Muscle layer of colon (tissue), 2 donors: ENCODE results near the gene APP.
A peak's percentile ranks its signal among the peaks of the same experiment; 100 is the strongest.

Experiments used
- H3K27ac ChIP-seq: one replicate; pipeline ENCODE4 v1.7.0; 2013; ENCODE audit warnings: low read depth, mild to moderate bottlenecking, low read length, moderate library complexity
- H3K27me3 ChIP-seq, 2 donors: one replicate each; pipeline ENCODE4 v1.7.0; 2013; ENCODE audit warnings: low read length in 2 of 2, mild to moderate bottlenecking in 2 of 2; ENCODE audit not compliant: insufficient read depth in 2 of 2, control insufficient read depth in 1 of 2
- H3K36me3 ChIP-seq: one replicate; pipeline ENCODE4 v1.7.0; 2013; ENCODE audit warnings: mild to moderate bottlenecking, low read length; ENCODE audit not compliant: insufficient read depth
- H3K4me1 ChIP-seq: one replicate; pipeline ENCODE4 v1.7.0; 2013; ENCODE audit warnings: mild to moderate bottlenecking, low read length; ENCODE audit not compliant: insufficient read depth
- H3K4me3 ChIP-seq, 2 donors: one replicate each; pipeline ENCODE4 v1.7.0; 2013; ENCODE audit warnings: low read length in 2 of 2, low read depth in 1 of 2, mild to moderate bottlenecking in 1 of 2, moderate library complexity in 1 of 2
- H3K9ac ChIP-seq: one replicate; pipeline ENCODE4 v1.7.0; 2013; ENCODE audit warnings: low read length
- H3K9me3 ChIP-seq: one replicate; pipeline ENCODE4 v1.7.0; 2013; ENCODE audit warnings: mild to moderate bottlenecking, low read length
- donor health status: abdominal sarcoma.
- donor health status: Adenocarcinoma of cecum.

Gene APP

GRCh38 chr21:26124896-26125295 is 45.7 kb downstream of the APP start:
- Histone ChIP-seq H3K9ac (no peak overlapping the region), H3K9me3 (no peaks in the 10 kb centered on the region), H3K27me3 (no peaks in the 10 kb centered on the region), H3K4me1 (peaks cover 30% of the 10 kb centered on the region), H3K4me3 (peak overlapping the region in 1 of 2 donors; percentile 3), H3K27ac (no peak overlapping the region), H3K36me3 (no peaks in the 10 kb centered on the region)

- no peaks in the 10 kb centered on the region for H3K27me3 ChIP-seq
- no peaks in the 10 kb centered on the region for H3K36me3 ChIP-seq
- peak overlapping the region in 1 of 2 donors; percentile 3 for H3K4me3 ChIP-seq
- no peak overlapping the region for H3K9ac ChIP-seq
- H3K27ac ChIP-seq, result peak overlapping the region; percentile 37
- H3K4me1 ChIP-seq, result peaks cover 30% of the 10 kb centered on the region
- no peaks in the 10 kb centered on the region for H3K9me3 ChIP-seq
Measured at GRCh38 chr21:26124421-26124833, 46.1 kb downstream of the APP start.

GRCh38 chr21:26123012-26123411 is 47.6 kb downstream of the APP start:
- Histone ChIP-seq H3K9ac (no peak overlapping the region), H3K4me1 (peaks cover 30% of the 10 kb centered on the region), H3K27ac (no peak overlapping the region)

GRCh38 chr21:26120828-26121227 is 49.7 kb downstream of the APP start:
- H3K36me3 ChIP-seq, result no peaks in the 10 kb centered on the region
- H3K4me3 ChIP-seq, result no peak overlapping the region
- no peaks in the 10 kb centered on the region for H3K27me3 ChIP-seq
- H3K27ac ChIP-seq, result no peak overlapping the region
- H3K4me1 ChIP-seq, result peaks cover 35% of the 10 kb centered on the region
- no peaks in the 10 kb centered on the region for H3K9me3 ChIP-seq
- H3K9ac ChIP-seq, result no peak overlapping the region

More at GRCh38 chr21:26123012-26123411, 47.6 kb downstream of the APP start:
- no peaks in the 10 kb centered on the region for H3K27me3 ChIP-seq
- H3K9me3 ChIP-seq, result no peaks in the 10 kb centered on the region
- H3K36me3 ChIP-seq, result no peaks in the 10 kb centered on the region
- no peak overlapping the region for H3K4me3 ChIP-seq

GRCh38 chr21:26119906-26120305 is 50.7 kb downstream of the APP start:
- H3K36me3 ChIP-seq, result no peaks in the 10 kb centered on the region
- H3K9me3 ChIP-seq, result no peaks in the 10 kb centered on the region
- H3K4me3 ChIP-seq, result no peak overlapping the region
- no peaks in the 10 kb centered on the region for H3K27me3 ChIP-seq
- no peak overlapping the region for H3K27ac ChIP-seq
- H3K9ac ChIP-seq, result no peak overlapping the region
- H3K4me1 ChIP-seq, result peaks cover 28% of the 10 kb centered on the region

- Histone ChIP-seq H3K4me1 (peaks cover 19% of the 10 kb centered on the region), H3K9ac (no peak overlapping the region), H3K27ac (no peak overlapping the region), H3K4me3 (no peak overlapping the region), H3K27me3 (no peaks in the 10 kb centered on the region), H3K36me3 (no peaks in the 10 kb centered on the region), H3K9me3 (no peaks in the 10 kb centered on the region)
Measured at GRCh38 chr21:26118938-26119540, 51.5 kb downstream of the APP start.

- H3K27ac ChIP-seq, result no peak overlapping the region
Measured at GRCh38 chr21:26117972-26118367, 52.6 kb downstream of the APP start.

GRCh38 chr21:26117324-26117971 is 53.1 kb downstream of the APP start:
- H3K9me3 ChIP-seq, result no peaks in the 10 kb centered on the region
- no peaks in the 10 kb centered on the region for H3K36me3 ChIP-seq
- no peaks in the 10 kb centered on the region for H3K27me3 ChIP-seq
- H3K4me3 ChIP-seq, result no peak overlapping the region
- H3K27ac ChIP-seq, result no peak overlapping the region
- H3K4me1 ChIP-seq, result peaks cover 11% of the 10 kb centered on the region
- no peak overlapping the region for H3K9ac ChIP-seq

More at GRCh38 chr21:26117972-26118367, 52.6 kb downstream of the APP start:
- Histone ChIP-seq H3K4me1 (peaks cover 11% of the 10 kb centered on the region), H3K9me3 (no peaks in the 10 kb centered on the region), H3K27me3 (no peaks in the 10 kb centered on the region), H3K4me3 (no peak overlapping the region), H3K9ac (no peak overlapping the region), H3K36me3 (no peaks in the 10 kb centered on the region)

GRCh38 chr21:26116456-26117011 is 54.0 kb downstream of the APP start:
- Histone ChIP-seq H3K4me1 (peaks cover 11% of the 10 kb centered on the region), H3K27ac (no peak overlapping the region), H3K27me3 (no peaks in the 10 kb centered on the region), H3K9ac (no peak overlapping the region), H3K4me3 (no peak overlapping the region), H3K36me3 (no peaks in the 10 kb centered on the region), H3K9me3 (no peaks in the 10 kb centered on the region)

GRCh38 chr21:26115899-26116298 is 54.7 kb downstream of the APP start:
- H3K9ac ChIP-seq, result no peak overlapping the region
- peaks cover 11% of the 10 kb centered on the region for H3K4me1 ChIP-seq
- H3K27me3 ChIP-seq, result no peaks in the 10 kb centered on the region
- no peaks in the 10 kb centered on the region for H3K9me3 ChIP-seq
- H3K4me3 ChIP-seq, result no peak overlapping the region
- no peak overlapping the region for H3K27ac ChIP-seq
- H3K36me3 ChIP-seq, result no peaks in the 10 kb centered on the region

- H3K27ac ChIP-seq, result no peak overlapping the region
- no peaks in the 10 kb centered on the region for H3K36me3 ChIP-seq
- H3K9me3 ChIP-seq, result no peaks in the 10 kb centered on the region
- no peaks in the 10 kb centered on the region for H3K27me3 ChIP-seq
- H3K9ac ChIP-seq, result no peak overlapping the region
- H3K4me3 ChIP-seq, result no peak overlapping the region
- peaks cover 11% of the 10 kb centered on the region for H3K4me1 ChIP-seq
Measured at GRCh38 chr21:26115305-26115704, 55.3 kb downstream of the APP start.
